Esophagus muscularis mucosa (tissue), 3 donors: Measurements from ENCODE around the gene MED10.

Experiments
- CTCF ChIP-seq, 3 experiments: fragments of 200-600 bp in 2 of 3; fragments of 450-650 bp in 1 of 3; sonication (generic) in 2 of 3; IDR thresholded peaks; one replicate each; pipeline ENCODE4 v1.5.1; 2017 to 2019; ENCODE audit warnings: antibody characterized with exemption in 3 of 3, mild to moderate bottlenecking in 2 of 3, moderate library complexity in 1 of 3
- POLR2A ChIP-seq: fragments of 450-650 bp; IDR thresholded peaks from one replicate; pipeline ENCODE4 v1.6.1; 2017; ENCODE audit warnings: antibody characterized with exemption, moderate library complexity, mild to moderate bottlenecking, low read depth
- POLR2AphosphoS5 ChIP-seq, 2 donors: sonication (generic); formaldehyde crosslinking; IDR thresholded peaks; one replicate each; pipeline ENCODE4 v1.6.1; 2017; ENCODE audit warnings: antibody characterized with exemption in 2 of 2

DNA sequence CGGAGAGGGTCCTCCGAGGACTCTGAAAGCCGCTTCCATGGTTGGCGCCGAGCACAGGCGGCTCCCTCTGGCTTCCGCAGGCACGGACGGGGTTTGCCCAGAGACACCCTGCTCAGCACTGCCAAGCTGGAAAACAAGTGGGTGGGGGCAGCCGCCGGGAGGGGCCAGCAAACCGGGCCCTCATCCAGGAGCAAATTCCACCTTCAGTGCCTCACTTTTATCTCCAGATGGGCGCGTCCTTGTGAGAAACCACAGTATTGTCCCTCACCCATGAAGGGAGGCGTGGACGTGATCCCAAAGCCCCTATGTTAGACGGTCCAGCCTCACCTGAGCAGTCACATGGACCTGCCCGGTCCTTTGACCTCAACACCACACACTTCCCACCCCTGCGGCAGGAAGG lies 29.0 kb downstream of the MED10 start:
- TF ChIP-seq CTCF (IDR thresholded peaks at IDR 0.05) (no peak), POLR2A (no peak), POLR2AphosphoS5 (IDR thresholded peaks at IDR 0.05) (no peak)
